NCI-H345 treated with DMSO at 0.1 percent for 48 hours (cell line): ENCODE data around the gene ZNF584.
"Not testable (repeated sequence)": the region's sequence is repeated elsewhere in the genome, so short reads cannot be mapped to it uniquely, and the experiment has no call there.

Experiments
- DNase-seq: peaks from one replicate; lab custom pipeline; 2025; ENCODE audit not compliant: unreplicated experiment; lab: John Stamatoyannopoulos, UW

The ZNF584 gene

DNA sequence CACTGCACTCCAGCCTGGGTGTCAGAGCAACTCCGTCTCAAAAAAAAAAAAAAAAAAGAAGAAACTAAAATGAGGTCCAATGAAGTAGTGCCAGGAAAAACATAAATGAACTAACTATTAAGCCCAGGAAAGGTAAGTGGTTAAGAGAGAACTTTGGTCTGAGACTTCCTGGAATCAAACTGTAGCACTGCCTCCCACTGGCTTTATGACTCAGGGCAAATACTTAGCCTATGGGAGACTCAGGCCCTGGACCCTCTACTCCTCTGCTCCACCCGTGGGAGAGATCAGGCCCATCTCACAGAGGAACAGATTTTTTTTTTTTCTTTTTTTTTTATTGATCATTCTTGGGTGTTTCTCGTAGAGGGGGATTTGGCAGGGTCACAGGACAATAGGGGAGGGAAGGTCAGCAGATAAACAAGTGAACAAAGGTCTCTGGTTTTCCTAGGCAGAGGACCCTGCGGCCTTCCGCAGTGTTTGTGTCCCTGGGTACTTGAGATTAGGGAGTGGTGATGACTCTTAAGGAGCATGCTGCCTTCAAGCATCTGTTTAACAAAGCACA is 4.5 kb upstream of the ZNF584 start:
- not testable (repeated sequence) for DNase-seq

DNA sequence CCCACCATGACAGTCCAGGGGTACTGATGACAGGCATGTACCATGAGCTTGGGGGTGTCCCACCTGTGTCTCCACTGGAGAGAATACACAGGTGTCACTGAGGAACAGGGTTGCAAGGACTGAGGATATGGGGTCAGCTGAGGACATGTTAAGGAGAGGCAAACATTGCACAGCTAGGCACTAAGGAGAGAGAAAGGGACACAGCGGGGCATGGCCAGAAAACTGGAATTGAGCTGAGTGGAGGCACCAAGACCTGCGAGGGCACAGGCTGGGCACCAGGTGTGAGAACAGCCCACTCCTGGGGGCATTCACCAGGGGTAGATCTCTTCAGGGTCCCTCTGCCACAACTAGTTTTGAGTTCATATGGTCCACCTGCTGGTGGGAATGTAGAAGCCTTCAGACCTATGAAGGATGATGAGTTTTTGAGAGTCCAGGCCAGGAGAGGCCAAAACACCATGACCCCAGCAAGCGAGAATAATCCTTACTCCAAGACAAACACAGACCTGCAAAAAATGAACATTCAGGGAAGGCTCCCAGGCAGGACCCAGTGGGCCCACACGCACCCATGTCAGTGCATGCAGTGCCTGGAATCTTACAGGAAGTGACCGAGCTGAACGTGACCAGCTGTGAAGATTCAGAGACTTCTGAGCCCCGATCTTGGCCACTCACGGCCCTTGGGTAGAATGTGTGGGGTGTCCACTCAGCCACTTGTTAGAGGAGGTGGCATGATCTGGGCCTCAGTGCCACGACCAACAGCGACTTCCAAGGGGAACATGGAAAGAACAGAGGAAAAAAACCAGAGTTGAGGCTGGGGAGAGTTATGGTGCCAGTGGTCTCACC is 1.4 kb upstream of the ZNF584 start:
- no peak for DNase-seq

DNA sequence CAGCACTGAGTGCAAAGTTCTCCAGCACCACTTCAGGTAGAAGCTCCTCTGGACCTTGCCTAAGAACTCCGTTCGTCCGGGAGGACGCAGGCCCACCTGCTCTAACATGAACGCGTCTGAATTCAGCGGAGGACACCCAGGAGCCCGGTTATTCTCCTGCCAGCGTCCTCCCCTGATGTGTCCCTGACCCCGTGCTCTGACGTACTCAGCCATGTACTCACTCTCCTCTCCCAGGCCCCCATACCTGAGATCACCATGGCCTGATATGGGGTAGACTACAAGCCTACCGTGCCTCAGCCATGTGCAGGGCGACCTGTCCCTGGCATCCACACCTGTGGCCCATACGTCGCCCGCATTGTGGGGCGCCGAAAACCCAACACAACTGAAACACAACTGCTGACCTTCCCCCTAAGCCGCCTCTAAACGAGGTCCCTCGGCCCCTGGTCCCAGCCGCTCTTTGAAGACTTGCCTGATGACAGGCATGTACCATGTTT is 744 bp upstream of the ZNF584 start:
- no peak for DNase-seq

DNA sequence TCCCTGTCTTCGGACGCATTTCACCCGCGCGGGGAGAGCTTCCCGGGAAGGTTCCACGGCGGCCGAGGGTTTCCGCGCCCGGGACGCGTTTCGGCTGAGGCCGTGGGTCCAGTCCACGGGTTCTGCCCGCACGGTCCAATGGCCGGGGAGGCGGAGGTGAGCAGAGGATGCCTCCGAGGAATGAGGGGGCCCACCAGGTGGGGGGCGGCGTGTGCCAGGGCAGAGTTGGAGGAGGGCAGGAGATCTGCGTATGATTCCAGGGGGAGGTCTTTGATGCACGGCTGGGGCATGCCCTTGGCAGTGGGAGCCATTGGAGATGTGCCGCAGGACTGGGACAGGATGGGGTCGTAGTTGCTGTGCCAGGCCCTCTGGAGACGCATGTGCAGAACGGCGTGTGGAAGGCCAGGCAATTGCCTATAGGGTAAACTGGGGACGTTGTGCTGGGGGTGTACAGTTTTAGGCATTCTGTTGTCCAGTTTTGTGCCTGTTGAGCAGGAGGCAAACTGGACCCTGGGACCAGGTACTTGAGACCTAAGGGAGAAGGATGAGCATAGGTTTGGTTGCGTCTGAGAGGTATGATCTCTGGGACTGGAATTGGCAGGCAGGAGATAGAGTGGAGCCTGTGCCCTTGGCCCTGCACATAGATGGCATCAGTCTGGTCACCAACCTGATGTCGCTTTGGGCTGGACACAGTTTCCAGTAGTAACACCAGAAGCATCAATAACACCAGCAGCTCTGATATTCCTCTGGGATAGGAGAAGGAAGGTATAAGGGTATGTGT is 751 bp downstream of the ZNF584 start:
- peak; percentile 1 for DNase-seq

DNA sequence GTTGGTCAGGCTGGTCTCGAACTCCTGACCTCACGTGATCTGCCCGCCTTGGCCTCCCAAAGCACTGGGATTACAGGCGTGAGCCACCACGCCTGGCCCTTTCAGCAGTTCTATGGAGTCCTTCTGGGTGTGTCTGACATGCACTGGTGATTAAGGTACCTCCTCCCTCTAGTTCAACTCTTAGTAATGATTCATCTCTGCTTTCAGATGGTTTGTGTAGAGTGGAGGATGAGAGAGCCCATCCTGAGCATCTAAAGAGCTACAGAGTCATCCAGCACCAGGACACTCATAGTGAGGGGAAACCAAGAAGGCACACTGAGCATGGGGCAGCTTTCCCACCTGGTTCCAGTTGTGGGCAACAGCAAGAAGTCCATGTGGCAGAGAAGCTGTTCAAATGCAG is 8.2 kb downstream of the ZNF584 start:
- no peak for DNase-seq

DNA sequence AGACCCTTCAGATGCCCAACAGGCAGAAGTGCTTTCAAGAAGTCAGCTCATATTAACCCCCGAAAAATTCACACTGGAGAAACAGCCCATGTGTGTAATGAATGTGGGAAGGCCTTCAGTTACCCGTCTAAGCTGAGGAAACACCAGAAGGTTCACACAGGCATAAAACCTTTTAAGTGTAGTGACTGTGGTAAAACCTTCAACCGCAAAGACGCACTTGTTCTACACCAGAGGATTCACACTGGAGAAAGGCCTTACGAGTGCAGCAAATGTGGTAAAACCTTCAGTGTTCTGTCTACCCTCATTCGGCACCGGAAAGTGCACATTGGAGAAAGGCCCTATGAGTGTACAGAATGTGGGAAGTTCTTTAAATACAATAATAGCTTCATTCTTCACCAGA is 8.6 kb downstream of the ZNF584 start:
- DNase-seq: no peak

DNA sequence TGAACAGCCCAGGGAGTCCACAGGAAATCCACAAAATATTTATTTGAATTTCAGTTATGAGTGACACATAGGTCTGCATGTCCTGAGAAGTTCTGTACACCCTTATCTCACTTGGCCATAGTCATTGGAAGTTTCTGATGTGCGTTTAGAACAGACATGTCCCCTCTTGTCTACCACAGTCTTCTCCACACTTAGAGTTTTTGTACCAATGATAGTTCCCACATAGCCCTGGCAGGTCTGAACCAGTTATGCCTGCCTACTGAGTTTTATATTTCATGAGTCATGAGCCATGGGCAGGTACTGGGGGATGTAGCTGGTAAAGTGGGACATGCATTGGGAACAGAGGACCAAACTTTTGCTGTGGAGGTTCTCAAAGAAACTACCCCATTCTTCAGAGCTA is 20.2 kb downstream of the ZNF584 start:
- no peak for DNase-seq

DNA sequence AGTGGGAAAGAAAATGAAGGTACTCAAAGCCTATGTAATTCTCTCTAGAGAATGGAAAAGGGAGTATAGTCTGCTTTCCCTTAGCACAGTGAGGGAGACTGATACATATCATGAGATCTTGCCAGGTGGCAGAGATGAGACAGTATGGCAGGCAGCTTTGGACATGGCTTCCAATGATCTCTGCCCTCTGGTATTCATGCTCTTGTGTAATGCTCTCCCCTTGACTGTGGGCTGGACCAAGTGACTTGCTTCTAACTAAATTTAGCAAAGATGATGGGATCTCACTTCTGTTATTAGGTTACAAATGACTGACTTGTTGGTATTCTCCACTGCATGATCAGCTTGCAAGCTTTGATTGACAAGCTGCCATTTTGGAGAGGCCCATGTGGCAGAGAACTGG is 21.3 kb downstream of the ZNF584 start:
- DNase-seq: no peak

DNA sequence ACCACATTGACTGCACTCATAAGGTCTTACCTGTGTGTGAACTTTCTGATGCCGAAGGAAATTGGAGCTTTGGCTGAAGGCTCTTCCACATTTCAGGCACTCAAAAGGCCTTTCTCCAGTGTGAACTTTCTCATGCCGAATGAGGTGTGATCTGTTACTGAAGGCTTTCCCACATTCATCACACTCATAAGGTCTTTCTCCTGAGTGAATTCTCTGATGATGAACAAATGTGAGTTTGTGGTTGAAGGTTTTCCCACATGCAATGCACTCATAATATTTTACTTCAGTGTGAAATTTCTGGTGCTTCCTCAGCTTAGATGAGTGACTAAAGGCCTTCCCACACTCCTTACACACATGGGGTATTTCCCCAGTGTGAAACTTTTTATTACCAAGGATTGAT is 25.8 kb downstream of the ZNF584 start:
- DNase-seq: no peak

DNA sequence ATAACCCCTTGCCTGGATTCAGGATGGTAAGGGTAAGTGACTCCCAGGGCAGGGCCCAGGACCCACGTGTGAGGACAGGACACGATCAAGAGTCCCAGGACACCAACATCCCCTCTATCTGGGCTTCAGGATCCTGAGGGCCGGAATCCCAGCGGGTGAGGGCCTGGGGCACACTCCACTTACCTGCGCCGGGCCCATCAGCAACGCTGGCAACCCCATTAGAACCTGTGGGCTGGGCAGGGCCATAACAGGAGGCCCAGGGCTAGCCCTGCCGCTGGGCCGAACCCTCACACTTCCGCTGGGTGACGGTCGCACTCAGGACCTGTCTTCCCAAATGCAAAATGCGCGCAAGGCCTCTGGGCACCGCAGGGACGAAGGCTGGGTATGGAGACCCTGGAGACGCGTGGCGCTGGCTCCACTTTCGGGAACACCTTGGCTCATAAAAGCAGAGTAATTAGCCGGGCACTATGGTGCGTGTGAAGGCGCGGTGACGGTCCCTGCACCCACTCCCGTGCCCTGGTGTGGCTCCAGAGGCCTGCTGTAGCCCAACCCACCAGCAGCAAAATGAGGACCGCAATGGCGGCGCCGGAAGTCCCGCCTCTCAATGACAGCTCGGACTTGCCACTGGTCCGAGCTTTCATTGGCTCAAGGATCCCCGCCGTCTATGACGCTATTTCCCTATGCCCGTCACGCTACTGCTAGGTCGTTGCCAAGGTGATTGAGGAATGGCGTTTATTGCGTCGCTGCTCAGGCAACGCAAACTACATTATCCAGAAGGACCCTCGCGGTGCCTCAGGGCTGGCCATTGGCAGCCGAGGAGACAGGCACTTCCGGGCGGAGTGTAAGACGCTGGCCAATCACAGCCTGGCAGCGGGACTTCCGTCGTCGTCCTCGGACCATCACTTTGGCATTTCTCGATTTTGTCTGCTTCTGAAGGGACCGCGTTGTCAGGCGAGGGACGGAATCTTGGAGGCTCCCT is 31.4 kb downstream of the ZNF584 start, which contains the start of gene ZNF132:
Gene ZNF132, minus strand, starts transcription at position 578 of the 979 bp plus-strand sequence. Its CDS starts 332 bp downstream, at position 246.
- DNase-seq: no peak

DNA sequence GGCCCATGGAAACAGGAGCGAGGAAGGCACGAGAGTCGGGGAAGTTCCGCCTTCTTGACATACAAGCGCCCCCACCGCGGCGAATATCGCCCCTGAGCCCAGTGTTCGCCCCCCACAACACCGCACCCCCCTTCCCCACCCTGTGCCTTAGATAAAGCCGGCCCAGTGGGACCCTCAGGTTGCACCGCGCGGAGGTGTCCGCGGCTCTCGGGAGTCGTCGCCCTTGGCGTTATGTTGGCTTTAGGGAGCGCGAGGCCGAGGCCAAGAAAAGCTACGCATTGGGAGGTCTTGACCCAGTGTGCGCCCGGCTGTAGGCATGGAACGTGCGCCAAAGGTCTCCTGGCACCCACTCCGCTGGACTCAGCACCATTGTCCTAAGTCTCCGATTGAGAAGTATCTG is 32.1 kb downstream of the ZNF584 start:
- DNase-seq: no peak

DNA sequence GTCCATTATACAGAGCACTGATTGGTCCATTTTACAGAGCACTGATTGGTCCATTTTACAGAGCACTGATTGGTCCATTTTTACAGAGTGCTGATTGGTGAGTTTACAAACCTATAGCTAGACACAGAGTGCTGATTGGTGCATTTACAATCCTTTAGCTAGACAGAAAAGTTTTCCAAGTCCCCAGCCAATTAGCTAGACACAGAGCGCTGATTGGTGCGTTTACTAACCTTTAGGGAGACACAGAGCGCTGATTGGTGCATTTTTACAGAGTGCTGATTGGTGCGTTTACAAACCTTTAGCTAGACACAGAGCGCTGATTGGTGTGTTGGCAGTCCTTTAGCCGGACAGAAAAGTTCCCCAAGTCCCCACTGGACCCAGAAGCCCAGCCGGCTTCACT is 34.5 kb downstream of the ZNF584 start:
- not testable (repeated sequence) for DNase-seq

DNA sequence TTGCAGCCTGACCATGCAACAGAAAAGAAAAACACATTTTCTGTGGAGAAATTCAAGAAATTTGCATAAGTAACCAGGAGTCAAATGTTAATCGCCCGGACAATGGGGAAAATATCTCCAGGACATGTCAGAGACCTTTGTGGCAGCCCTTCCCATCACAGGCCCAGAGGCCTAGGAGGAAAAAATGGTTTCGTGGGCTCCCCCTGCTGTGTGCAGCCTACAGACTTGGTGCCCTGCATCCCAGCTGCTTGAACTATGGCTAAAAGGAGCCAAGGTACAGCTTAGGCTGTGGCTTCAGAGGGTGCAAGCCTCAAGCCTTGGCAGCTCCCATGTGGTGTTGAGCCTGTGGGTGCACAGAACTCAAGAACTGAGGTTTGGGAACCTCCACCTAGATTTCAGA is 40.4 kb downstream of the ZNF584 start:
- not testable (repeated sequence) for DNase-seq

DNA sequence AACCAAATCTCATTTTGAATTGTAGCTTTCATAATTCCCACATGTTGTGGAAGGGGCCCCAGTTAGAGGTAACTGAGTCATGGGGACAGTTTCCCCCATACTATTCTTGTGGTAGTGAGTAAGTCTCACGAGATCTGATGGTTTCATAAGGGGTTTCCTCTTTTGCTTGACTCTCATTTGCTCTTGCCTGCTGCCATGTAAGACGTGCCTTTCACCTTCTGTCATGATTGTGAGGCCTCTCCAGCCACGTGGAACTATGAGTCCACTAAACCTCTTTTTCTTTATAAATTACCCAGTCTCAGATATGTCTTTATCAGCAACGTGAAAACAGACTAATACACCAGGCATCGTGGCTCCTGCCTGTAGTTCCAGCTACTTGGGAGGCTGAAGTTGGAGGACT is 41.5 kb downstream of the ZNF584 start:
- not testable (repeated sequence) for DNase-seq

DNA sequence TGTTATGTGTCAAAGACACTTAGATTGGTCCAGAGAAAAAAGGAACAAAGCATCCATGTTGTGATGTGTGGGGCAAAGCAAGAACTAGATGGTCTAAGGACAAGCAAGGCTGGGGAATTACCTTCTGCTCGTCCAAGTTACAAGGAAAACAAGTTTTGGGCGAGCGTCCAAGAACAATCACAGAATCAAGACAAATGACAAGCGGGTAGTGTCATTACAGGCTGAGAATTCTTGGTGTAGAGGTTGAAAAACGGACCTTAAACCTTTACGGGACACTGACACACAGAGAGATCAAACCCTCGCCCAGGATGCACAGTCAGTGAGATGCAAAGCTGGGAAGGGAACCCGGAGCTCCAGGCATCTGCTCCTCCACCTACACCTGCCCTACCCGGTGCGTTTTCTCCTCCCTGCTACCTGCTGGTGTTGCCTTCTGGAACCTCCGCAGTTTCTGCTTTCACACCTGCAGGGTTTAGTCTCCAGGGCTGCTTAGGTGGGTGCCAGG is 42.5 kb downstream of the ZNF584 start:
- peak; percentile 51 for DNase-seq

DNA sequence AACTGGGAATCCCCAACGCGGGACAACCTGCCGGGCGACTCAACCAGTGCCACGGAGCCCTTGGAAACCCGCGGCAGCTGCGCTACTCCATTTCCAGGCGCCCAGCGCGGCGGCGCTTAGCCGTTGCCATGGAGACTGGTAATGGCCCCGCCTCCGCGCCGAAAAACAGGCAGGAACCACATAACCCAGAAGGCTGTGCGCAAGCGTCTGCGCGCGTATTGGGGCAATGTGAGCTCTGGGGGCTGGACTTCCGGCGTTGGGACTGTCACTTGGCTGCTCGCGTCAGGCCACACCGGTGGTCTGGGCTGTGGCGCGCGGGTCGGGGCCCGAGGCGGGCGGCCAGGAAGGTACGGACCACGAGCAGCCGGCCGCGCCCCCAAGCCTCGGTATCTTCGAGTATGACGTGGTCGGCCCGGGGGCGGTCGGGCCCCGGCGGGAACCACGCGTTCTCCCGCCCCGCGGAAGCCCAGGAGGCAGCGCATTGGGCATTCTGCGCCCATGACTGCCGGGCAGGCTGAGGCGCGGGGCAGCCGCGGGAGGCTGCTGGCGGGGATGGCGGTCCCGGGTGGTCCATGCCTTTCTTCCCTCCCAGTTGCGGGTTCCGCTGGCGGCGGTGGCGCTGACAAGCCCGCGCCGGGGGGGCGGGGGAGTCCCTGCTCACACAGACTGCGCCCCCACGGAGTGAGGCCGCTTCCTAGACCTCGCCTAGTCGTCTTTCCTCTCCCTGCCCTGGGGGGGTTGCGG is 43.1 kb downstream of the ZNF584 start, which contains the start of gene ZNF324B:
Gene ZNF324B, plus strand, starts transcription at position 265 of the 744 bp plus-strand sequence. CDS start 2,080 bp downstream, outside the sequence.
- DNase-seq: peak; percentile 84

DNA sequence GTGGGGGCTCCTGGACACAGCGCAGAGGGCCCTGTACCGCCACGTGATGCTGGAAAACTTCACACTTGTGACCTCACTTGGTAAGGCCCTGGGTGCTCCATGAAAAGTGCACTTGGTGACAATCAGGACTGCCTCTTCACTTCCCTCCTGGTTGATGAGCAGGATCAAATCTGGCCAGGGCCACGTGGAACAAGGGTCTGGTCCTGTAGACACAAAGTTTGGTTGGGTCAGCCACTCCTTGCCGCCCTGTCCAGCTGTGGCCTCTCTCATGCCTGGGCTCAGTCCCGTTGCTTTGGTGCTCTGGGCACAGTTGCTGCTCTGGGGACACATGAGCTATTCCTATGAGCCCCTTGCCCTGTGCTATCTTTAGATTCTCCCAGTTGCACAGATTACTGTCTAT is 45.3 kb downstream of the ZNF584 start:
- no peak for DNase-seq

DNA sequence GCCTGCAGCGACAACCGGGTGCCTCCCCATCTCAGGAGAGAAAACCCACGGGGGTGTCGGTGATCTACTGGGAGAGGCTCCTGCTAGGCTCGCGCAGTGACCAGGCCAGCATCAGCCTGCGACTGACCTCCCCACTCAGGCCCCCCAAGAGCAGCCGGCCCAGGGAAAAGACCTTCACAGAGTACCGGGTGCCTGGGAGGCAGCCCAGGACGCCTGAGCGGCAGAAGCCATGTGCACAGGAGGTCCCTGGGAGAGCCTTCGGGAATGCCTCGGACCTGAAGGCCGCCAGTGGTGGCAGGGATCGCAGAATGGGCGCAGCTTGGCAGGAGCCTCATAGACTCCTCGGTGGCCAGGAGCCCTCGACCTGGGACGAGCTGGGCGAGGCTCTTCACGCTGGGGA is 46.9 kb downstream of the ZNF584 start:
- DNase-seq: no peak

DNA sequence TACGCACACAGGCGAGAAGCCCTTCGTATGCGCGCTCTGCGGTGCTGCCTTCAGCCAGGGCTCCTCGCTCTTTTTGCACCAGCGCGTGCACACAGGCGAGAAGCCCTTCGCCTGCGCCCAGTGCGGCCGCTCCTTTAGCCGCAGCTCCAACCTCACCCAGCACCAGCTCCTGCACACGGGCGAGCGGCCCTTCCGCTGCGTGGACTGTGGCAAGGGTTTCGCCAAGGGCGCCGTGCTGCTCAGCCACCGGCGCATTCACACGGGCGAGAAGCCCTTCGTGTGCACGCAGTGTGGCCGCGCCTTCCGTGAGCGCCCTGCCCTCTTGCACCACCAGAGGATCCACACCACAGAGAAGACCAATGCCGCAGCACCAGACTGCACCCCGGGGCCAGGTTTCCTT is 47.7 kb downstream of the ZNF584 start:
- no peak for DNase-seq
